ENCODE data around the gene BRD4. TPM values are rescaled to one million over a fixed set of nuclear protein-coding genes. Genes with fewer than 3 reads are reported as not detected.

BRD4 gene
- total RNA-seq, 4 donors from 2014 or later, result 51.0 to 148 (median 77.5) TPM

- no peak for TF ChIP-seq POLR2A (IDR thresholded peaks at IDR 0.05)
- no peak for TF ChIP-seq CTCF (IDR thresholded peaks at IDR 0.05)
- Histone ChIP-seq H3K27me3 (no peaks in the 10 kb centered on the region), H3K4me3 (no peak overlapping the region), H3K27ac (no peak overlapping the region), H3K36me3 (peaks cover 0 to 99% (median 0%) of the 10 kb centered on the region in 3 donors), H3K4me1 (peaks cover 0 to 14% (median 0%) of the 10 kb centered on the region in 4 donors), H3K9me3 (no peaks in the 10 kb centered on the region)
- DNase-seq, result no peak
Observed at GRCh38 chr19:15259907-15260306, 72.4 kb downstream of the BRD4 start.

GRCh38 chr19:15257782-15258181, 74.6 kb downstream of the BRD4 start:
- Histone ChIP-seq H3K27me3 (no peaks in the 10 kb centered on the region), H3K9me3 (no peaks in the 10 kb centered on the region), H3K27ac (no peak overlapping the region), H3K36me3 (peaks cover 0 to 99% (median 3%) of the 10 kb centered on the region in 3 donors), H3K4me1 (peaks cover 0 to 4% (median 0%) of the 10 kb centered on the region in 4 donors), H3K4me3 (no peak overlapping the region)
- TF ChIP-seq POLR2A (IDR thresholded peaks at IDR 0.05) (no peak), CTCF (IDR thresholded peaks at IDR 0.05) (no peak)
- DNase-seq, result no peak

GRCh38 chr19:15256708-15257331, 75.5 kb downstream of the BRD4 start:
- Histone ChIP-seq H3K4me3 (no peak overlapping the region), H3K36me3 (peaks cover 0 to 99% (median 3%) of the 10 kb centered on the region in 3 donors), H3K4me1 (peaks cover 0 to 14% (median 0%) of the 10 kb centered on the region in 4 donors), H3K9me3 (no peaks in the 10 kb centered on the region), H3K27ac (no peak overlapping the region), H3K27me3 (no peaks in the 10 kb centered on the region)
- TF ChIP-seq POLR2A (IDR thresholded peaks at IDR 0.05), result no peak
- TF ChIP-seq CTCF (IDR thresholded peaks at IDR 0.05), result no peak
- DNase-seq, result no peak

GRCh38 chr19:15255359-15255990, 76.9 kb downstream of the BRD4 start:
- H3K36me3 ChIP-seq, result peaks cover 0 to 87% (median 3%) of the 10 kb centered on the region in 3 donors
- no peak for TF ChIP-seq CTCF (IDR thresholded peaks at IDR 0.05)
- TF ChIP-seq POLR2A (IDR thresholded peaks at IDR 0.05), result no peak

GRCh38 chr19:15254547-15254946, 77.8 kb downstream of the BRD4 start:
- peaks cover 0 to 78% (median 3%) of the 10 kb centered on the region in 3 donors for H3K36me3 ChIP-seq
- TF ChIP-seq POLR2A (IDR thresholded peaks at IDR 0.05) (no peak), CTCF (IDR thresholded peaks at IDR 0.05) (no peak)
- H3K4me3 ChIP-seq, result no peak overlapping the region
- H3K27me3 ChIP-seq, result no peaks in the 10 kb centered on the region
- no peak for DNase-seq
- peaks cover 0 to 34% (median 2%) of the 10 kb centered on the region in 4 donors for H3K4me1 ChIP-seq
- H3K27ac ChIP-seq, result no peak overlapping the region
- no peaks in the 10 kb centered on the region for H3K9me3 ChIP-seq

More at GRCh38 chr19:15255359-15255990, 76.9 kb downstream of the BRD4 start:
- H3K4me3 ChIP-seq, result no peak overlapping the region
- H3K4me1 ChIP-seq, result peaks cover 0 to 25% (median 0%) of the 10 kb centered on the region in 4 donors
- H3K9me3 ChIP-seq, result no peaks in the 10 kb centered on the region
- no peaks in the 10 kb centered on the region for H3K27me3 ChIP-seq
- no peak for DNase-seq
- no peak overlapping the region for H3K27ac ChIP-seq

All from Peyer's patch (tissue), 4 donors.